ENCODE data around the gene SGSM2. TPM values are rescaled to one million over a fixed set of nuclear protein-coding genes. Genes with fewer than 3 reads are reported as not detected.
A peak's percentile ranks its signal among the peaks of the same experiment; 100 is the strongest.

SGSM2 gene, protein sequence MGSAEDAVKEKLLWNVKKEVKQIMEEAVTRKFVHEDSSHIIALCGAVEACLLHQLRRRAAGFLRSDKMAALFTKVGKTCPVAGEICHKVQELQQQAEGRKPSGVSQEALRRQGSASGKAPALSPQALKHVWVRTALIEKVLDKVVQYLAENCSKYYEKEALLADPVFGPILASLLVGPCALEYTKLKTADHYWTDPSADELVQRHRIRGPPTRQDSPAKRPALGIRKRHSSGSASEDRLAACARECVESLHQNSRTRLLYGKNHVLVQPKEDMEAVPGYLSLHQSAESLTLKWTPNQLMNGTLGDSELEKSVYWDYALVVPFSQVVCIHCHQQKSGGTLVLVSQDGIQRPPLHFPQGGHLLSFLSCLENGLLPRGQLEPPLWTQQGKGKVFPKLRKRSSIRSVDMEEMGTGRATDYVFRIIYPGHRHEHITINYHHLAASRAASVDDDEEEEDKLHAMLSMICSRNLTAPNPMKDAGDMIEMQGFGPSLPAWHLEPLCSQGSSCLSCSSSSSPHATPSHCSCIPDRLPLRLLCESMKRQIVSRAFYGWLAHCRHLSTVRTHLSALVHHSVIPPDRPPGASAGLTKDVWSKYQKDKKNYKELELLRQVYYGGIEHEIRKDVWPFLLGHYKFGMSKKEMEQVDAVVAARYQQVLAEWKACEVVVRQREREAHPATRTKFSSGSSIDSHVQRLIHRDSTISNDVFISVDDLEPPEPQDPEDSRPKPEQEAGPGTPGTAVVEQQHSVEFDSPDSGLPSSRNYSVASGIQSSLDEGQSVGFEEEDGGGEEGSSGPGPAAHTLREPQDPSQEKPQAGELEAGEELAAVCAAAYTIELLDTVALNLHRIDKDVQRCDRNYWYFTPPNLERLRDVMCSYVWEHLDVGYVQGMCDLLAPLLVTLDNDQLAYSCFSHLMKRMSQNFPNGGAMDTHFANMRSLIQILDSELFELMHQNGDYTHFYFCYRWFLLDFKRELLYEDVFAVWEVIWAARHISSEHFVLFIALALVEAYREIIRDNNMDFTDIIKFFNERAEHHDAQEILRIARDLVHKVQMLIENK
- 222 and 281 TPM in 2 replicates for polyA plus RNA-seq
- 131 and 149 TPM in 2 replicates for polyA minus RNA-seq

DNA sequence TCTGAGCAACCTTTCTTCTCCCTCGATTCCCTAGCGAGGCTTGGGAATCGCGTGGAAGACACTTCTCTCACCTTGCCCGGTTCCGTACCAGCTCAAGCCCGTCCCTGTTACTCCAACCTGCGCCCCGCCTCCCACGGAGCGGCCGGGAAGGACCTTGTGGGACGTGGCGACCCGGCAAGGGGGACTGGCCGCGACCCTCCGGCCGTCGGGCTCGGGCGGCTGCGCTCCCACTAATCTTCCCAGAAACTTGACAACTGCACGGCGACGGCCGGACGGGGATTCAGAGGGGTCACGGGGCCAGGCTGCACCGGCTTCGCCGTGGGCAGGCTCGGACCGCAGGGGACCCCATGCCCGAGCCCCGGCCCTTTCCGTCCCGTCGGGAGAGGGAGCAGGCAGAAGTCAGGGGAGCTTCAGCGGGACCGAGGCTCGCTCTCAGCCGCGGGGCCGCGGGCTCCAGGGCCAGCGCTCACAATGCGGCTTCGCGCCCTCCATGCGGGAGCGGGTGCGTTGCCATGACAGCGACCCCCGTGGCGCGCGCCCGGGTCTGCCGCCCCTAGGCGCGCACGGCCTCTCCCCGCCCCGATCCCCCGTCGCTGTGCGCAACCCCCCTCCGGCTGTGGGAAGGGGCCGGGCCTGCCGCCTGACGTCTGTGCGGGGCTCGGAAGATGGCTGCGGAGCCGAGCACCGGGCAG, at the start of gene SGSM2:
Gene SGSM2 (plus strand): TSS at position 650 of the 692 bp plus-strand sequence. CDS start 188 bp downstream, outside the sequence.
- H3K9me2 ChIP-seq (ENCODE audit: insufficient read depth, low read length): no peaks in the 10 kb centered on the region
- peaks cover 29% of the 10 kb centered on the region for H3K79me2 ChIP-seq (replicated peaks; ENCODE audit: insufficient read depth, low read length)
- H3K27ac ChIP-seq (ENCODE audit: low read length): peak within 1 kb of the TSS; percentile 91
- TF ChIP-seq POLR2AphosphoS5 (IDR thresholded peaks at IDR 0.05): peak; percentile 76
- no peak for TF ChIP-seq SMC3 (conservative IDR thresholded peaks at IDR 0.05; ENCODE audit: poor library complexity)
- TF ChIP-seq RAD21 (conservative IDR thresholded peaks at IDR 0.05): no peak
- TF ChIP-seq EP300 (conservative IDR thresholded peaks at IDR 0.05; ENCODE audit: poor library complexity, severe bottlenecking): no peak
- peak; percentile 62 for TF ChIP-seq MXI1 (conservative IDR thresholded peaks at IDR 0.05; ENCODE audit: poor library complexity, severe bottlenecking)
- TF ChIP-seq TAF1 (IDR thresholded peaks at IDR 0.05; ENCODE audit: low read depth): peak; percentile 55
- TF ChIP-seq EZH2 (IDR thresholded peaks at IDR 0.05; ENCODE audit: borderline replicate concordance, insufficient read depth, low read length, poor library complexity, severe bottlenecking): no peak
- TF ChIP-seq, protein P1, sequence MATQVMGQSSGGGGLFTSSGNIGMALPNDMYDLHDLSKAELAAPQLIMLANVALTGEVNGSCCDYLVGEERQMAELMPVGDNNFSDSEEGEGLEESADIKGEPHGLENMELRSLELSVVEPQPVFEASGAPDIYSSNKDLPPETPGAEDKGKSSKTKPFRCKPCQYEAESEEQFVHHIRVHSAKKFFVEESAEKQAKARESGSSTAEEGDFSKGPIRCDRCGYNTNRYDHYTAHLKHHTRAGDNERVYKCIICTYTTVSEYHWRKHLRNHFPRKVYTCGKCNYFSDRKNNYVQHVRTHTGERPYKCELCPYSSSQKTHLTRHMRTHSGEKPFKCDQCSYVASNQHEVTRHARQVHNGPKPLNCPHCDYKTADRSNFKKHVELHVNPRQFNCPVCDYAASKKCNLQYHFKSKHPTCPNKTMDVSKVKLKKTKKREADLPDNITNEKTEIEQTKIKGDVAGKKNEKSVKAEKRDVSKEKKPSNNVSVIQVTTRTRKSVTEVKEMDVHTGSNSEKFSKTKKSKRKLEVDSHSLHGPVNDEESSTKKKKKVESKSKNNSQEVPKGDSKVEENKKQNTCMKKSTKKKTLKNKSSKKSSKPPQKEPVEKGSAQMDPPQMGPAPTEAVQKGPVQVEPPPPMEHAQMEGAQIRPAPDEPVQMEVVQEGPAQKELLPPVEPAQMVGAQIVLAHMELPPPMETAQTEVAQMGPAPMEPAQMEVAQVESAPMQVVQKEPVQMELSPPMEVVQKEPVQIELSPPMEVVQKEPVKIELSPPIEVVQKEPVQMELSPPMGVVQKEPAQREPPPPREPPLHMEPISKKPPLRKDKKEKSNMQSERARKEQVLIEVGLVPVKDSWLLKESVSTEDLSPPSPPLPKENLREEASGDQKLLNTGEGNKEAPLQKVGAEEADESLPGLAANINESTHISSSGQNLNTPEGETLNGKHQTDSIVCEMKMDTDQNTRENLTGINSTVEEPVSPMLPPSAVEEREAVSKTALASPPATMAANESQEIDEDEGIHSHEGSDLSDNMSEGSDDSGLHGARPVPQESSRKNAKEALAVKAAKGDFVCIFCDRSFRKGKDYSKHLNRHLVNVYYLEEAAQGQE (IDR thresholded peaks at IDR 0.05; ENCODE audit: borderline replicate concordance): no peak
- TF ChIP-seq, protein P2, sequence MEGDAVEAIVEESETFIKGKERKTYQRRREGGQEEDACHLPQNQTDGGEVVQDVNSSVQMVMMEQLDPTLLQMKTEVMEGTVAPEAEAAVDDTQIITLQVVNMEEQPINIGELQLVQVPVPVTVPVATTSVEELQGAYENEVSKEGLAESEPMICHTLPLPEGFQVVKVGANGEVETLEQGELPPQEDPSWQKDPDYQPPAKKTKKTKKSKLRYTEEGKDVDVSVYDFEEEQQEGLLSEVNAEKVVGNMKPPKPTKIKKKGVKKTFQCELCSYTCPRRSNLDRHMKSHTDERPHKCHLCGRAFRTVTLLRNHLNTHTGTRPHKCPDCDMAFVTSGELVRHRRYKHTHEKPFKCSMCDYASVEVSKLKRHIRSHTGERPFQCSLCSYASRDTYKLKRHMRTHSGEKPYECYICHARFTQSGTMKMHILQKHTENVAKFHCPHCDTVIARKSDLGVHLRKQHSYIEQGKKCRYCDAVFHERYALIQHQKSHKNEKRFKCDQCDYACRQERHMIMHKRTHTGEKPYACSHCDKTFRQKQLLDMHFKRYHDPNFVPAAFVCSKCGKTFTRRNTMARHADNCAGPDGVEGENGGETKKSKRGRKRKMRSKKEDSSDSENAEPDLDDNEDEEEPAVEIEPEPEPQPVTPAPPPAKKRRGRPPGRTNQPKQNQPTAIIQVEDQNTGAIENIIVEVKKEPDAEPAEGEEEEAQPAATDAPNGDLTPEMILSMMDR (IDR thresholded peaks at IDR 0.05; ENCODE audit: poor library complexity, severe bottlenecking): no peak
- H4K20me1 ChIP-seq (ENCODE audit: insufficient read depth): no peaks in the 10 kb centered on the region
- H3K4me3 ChIP-seq (ENCODE audit: low read length): peak within 1 kb of the TSS; percentile 98
- H3K4me2 ChIP-seq (ENCODE audit: low read length): peak within 1 kb of the TSS; percentile 93
- no peaks in the 10 kb centered on the region for H3K27me3 ChIP-seq (ENCODE audit: insufficient read depth, low read depth, low read length)
- H2AFZ ChIP-seq (ENCODE audit: low read depth, low read length): peak within 1 kb of the TSS; percentile 85
- no peaks in the 10 kb centered on the region for H3K36me3 ChIP-seq (ENCODE audit: insufficient read depth, low read length)
- H3K9ac ChIP-seq (ENCODE audit: low read length): peak within 1 kb of the TSS; percentile 84
- H3K9me3 ChIP-seq (ENCODE audit: low read length): no peaks in the 10 kb centered on the region
- no peaks in the 10 kb centered on the region for H3F3A ChIP-seq (ENCODE audit: insufficient read depth, low read length, poor library complexity, severe bottlenecking)
